Endothelial cell of umbilical vein (primary cell): ENCODE data around the gene YAP1. TPM values are rescaled to one million over a fixed set of nuclear protein-coding genes. Genes with fewer than 3 reads are reported as not detected.

Experiments used
- BruUV-seq: library from RNA; stranded (reverse); fragments of 400-500 nt; replicated peaks from 2 replicates; lab custom pipeline; 2021; lab: Mats Ljungman, UMichigan
- CTCF ChIA-PET: fragments of 300-600, 350-600 bp; sonication (Branson Sonifier 250); formaldehyde crosslinking; loops from one replicate; lab custom pipeline; 2021; ENCODE audit warnings: antibody characterized with exemption, inconsistent platforms; lab: Charles Lee
- POLR2A ChIA-PET: fragments of 300-600, 350-600 bp; sonication (Branson Sonifier 250); formaldehyde crosslinking; loops from one replicate; lab custom pipeline; 2021; ENCODE audit warnings: antibody characterized with exemption, inconsistent platforms; lab: Charles Lee
- DNase-seq: peaks from one replicate; pipeline ENCODE4 v3.0.0-alpha.2; 2011; ENCODE audit warnings: low read depth, low spot score
- FAIRE-seq: peaks from 2 replicates; lab custom pipeline; 2011; peaks lifted over from hg19 to GRCh38; lab: Jason Lieb, UNC
- H2AFZ ChIP-seq: 2 replicates; pipeline ENCODE4 v1.6.0; 2012; ENCODE audit warnings: low read depth, low read length, control low read depth, inconsistent platforms
- H3K27ac ChIP-seq: 2 replicates; pipeline ENCODE4 v1.5.1; 2011; ENCODE audit warnings: low read depth, mild to moderate bottlenecking, control low read depth, low read length, moderate library complexity; ENCODE audit not compliant: insufficient read depth
- H3K27me3 ChIP-seq, 2 experiments: 2 replicates each; pipeline versions ENCODE4 v1.6.0 to v1.6.1; 2011; ENCODE audit warnings: low read length in 2 of 2, mixed read lengths in 1 of 2; ENCODE audit not compliant: control insufficient read depth in 2 of 2, insufficient read depth in 2 of 2
- H3K36me3 ChIP-seq, 2 experiments: 2 replicates in 1 of 2; 3 replicates in 1 of 2; pipeline ENCODE4 v1.5.1; 2011; ENCODE audit warnings: low read length in 2 of 2, mild to moderate bottlenecking in 1 of 2, moderate library complexity in 1 of 2; ENCODE audit not compliant: control insufficient read depth in 2 of 2, insufficient read depth in 2 of 2; ENCODE audit errors: extremely low read depth in 1 of 2
- H3K4me1 ChIP-seq: 3 replicates; pipeline ENCODE4 v1.5.1; 2011; ENCODE audit warnings: mild to moderate bottlenecking, low read length; ENCODE audit not compliant: control insufficient read depth, insufficient read depth; ENCODE audit errors: extremely low read depth
- H3K4me2 ChIP-seq: 2 replicates; pipeline ENCODE4 v1.6.1; 2011; ENCODE audit warnings: low read length, control low read depth, mixed read lengths; ENCODE audit not compliant: insufficient read depth
- H3K4me3 ChIP-seq, 3 experiments: fragments of 200-600 bp in 1 of 3; sonication (generic), shearing (Covaris generic) in 1 of 3; replicated peaks in 1 of 3; 2 replicates each; pipeline ENCODE4 v1.5.1; 2011 to 2016; ENCODE audit warnings: control low read depth in 3 of 3, low read length in 3 of 3, mild to moderate bottlenecking in 2 of 3, inconsistent platforms in 1 of 3, low read depth in 1 of 3, moderate library complexity in 1 of 3; ENCODE audit not compliant: insufficient read depth in 1 of 3
- H3K79me2 ChIP-seq: 2 replicates; pipeline ENCODE4 v1.6.0; 2012; ENCODE audit warnings: low read length, inconsistent platforms; ENCODE audit not compliant: control insufficient read depth, insufficient read depth
- H3K9ac ChIP-seq: replicated peaks from 2 replicates; pipeline ENCODE3; 2011; ENCODE audit warnings: low read length, control low read depth; ENCODE audit not compliant: insufficient read depth; ENCODE audit errors: extremely low read depth
- H3K9me1 ChIP-seq: replicated peaks from 3 replicates; pipeline ENCODE4 v1.6.0; 2011; ENCODE audit warnings: mild to moderate bottlenecking, low read length; ENCODE audit not compliant: control insufficient read depth, insufficient read depth; ENCODE audit errors: extremely low read depth
- H3K9me3 ChIP-seq: replicated peaks from 2 replicates; pipeline ENCODE4 v1.5.1; 2012; ENCODE audit warnings: low read length, inconsistent platforms; ENCODE audit not compliant: control insufficient read depth, insufficient read depth
- H4K20me1 ChIP-seq: replicated peaks from 2 replicates; pipeline ENCODE3; 2011; ENCODE audit warnings: mild to moderate bottlenecking, low read length; ENCODE audit not compliant: control insufficient read depth, insufficient read depth; ENCODE audit errors: extremely low read depth
- EZH2 ChIP-seq: IDR thresholded peaks from 2 replicates; pipeline ENCODE4 v1.6.1; 2012; ENCODE audit warnings: borderline replicate concordance, low read depth, mild to moderate bottlenecking, moderate library complexity, low read length, inconsistent platforms; ENCODE audit not compliant: severe bottlenecking
- FOS ChIP-seq: IDR thresholded peaks from 2 replicates; pipeline ENCODE4 v1.6.1; 2011; ENCODE audit warnings: mild to moderate bottlenecking, low read length, moderate library complexity, borderline replicate concordance; ENCODE audit not compliant: insufficient read depth
- GATA2 ChIP-seq: IDR thresholded peaks from 2 replicates; pipeline ENCODE4 v1.7.0; 2011; ENCODE audit warnings: low read depth, mild to moderate bottlenecking, moderate library complexity, mixed read lengths, low read length; ENCODE audit not compliant: insufficient read length, insufficient read depth
- JUN ChIP-seq: IDR thresholded peaks from 2 replicates; pipeline ENCODE4 v1.6.1; 2011; ENCODE audit warnings: borderline replicate concordance, low read depth; ENCODE audit not compliant: insufficient read length, insufficient read depth
- MYC ChIP-seq: IDR thresholded peaks from one replicate; pipeline ENCODE4 v1.6.1; 2011; ENCODE audit warnings: mild to moderate bottlenecking, low read depth, low read length
- POLR2A ChIP-seq: IDR thresholded peaks from 2 replicates; pipeline ENCODE4 v1.6.1; 2012; ENCODE audit warnings: low read depth, mild to moderate bottlenecking, control low read depth, low read length
- POLR2AphosphoS5 ChIP-seq: IDR thresholded peaks from 2 replicates; pipeline ENCODE4 v1.6.1; 2012; ENCODE audit warnings: low read depth, mild to moderate bottlenecking, control low read depth, low read length, moderate library complexity; ENCODE audit not compliant: insufficient read depth
- dilution Hi-C: fragments of 300-500 bp; cut with MboI; formaldehyde crosslinking; loops from one replicate; pipeline ENCODE4 v1.15.0; 2019; ENCODE audit warnings: low sequenced_read_pairs; ENCODE audit not compliant: extremely low pct_ligation_motif_present
- intact Hi-C: fragments of 100-400 bp; cut with micrococcal nuclease; formaldehyde crosslinking; loops from one replicate; pipeline ENCODE4 v1.10.0; 2022
- polyA plus RNA-seq, 4 experiments: library from polyadenylated mRNA; depleted of rRNA in 3 of 4; stranded (reverse) in 3 of 4; unstranded in 1 of 4; fragments of >200 nt; gene quantifications; 2 replicates each; pipeline versions ENCODE4 v1.2.1 to v1.2.3, GENCODE V29; 2011 to 2012; ENCODE audit warnings: missing spikeins in 1 of 4
- total RNA-seq: library from RNA; stranded (reverse); gene quantifications from 2 replicates; pipeline ENCODE4 v1.2.3, GENCODE V29; 2021
- TF ChIP-seq, protein P1 (sequence below): IDR thresholded peaks from 2 replicates; pipeline ENCODE4 v1.6.1; 2011; ENCODE audit not compliant: insufficient read depth, insufficient read length
- TF ChIP-seq, protein P2 (sequence below), 2 donors: IDR thresholded peaks; 1 replicate in 1 of 2; 2 replicates in 1 of 2; pipeline ENCODE4 v1.5.1; 2011; ENCODE audit warnings: low read length in 2 of 2, mild to moderate bottlenecking in 2 of 2, moderate library complexity in 2 of 2, control low read depth in 1 of 2, inconsistent platforms in 1 of 2, low read depth in 1 of 2; ENCODE audit not compliant: insufficient read depth in 1 of 2; ENCODE audit errors: extremely low read depth in 1 of 2

YAP1 gene
- total and polyA plus RNA-seq, 2 donors (not counting 3 experiments of a cell fraction or from before 2014, with no cell fraction given) = 32.6 to 48.9 TPM

DNA sequence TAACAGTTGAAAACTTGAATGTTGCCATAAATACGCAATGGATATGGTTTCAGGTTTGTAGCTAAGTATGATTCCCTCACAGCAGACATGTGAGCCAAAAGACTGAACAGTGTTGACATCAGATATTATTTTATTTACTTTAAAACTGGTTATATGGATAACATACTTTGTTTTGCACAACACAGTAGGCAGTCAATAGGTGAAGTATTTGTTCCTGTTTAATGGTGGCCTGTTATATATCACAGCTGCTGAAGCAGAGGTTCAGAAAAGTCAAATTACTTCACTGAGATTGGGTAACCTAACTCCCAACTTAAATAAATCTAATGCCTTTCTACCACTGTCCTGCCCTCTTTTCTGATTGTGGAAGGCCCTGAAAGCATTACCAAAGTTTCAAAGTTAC lies 44.6 kb downstream of the YAP1 start:
- no peaks in the 10 kb centered on the region for H3K4me1 ChIP-seq
- H3K4me2 ChIP-seq = no peak overlapping the region
- H3K79me2 ChIP-seq = peaks cover 9% of the 10 kb centered on the region
- intact Hi-C loops (no loop called here), dilution Hi-C loops (no loop called here)
- H3K9me1 ChIP-seq = no peaks in the 10 kb centered on the region
- no peaks in the 10 kb centered on the region for H3K27me3 ChIP-seq
- FAIRE-seq = no peak
- TF ChIP-seq POLR2A (no peak), MYC (no peak), POLR2AphosphoS5 (no peak), FOS (no peak), GATA2 (no peak), EZH2 (no peak), JUN (no peak)
- TF ChIP-seq, protein P1, sequence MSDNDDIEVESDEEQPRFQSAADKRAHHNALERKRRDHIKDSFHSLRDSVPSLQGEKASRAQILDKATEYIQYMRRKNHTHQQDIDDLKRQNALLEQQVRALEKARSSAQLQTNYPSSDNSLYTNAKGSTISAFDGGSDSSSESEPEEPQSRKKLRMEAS = no peak
- TF ChIP-seq, protein P2, sequence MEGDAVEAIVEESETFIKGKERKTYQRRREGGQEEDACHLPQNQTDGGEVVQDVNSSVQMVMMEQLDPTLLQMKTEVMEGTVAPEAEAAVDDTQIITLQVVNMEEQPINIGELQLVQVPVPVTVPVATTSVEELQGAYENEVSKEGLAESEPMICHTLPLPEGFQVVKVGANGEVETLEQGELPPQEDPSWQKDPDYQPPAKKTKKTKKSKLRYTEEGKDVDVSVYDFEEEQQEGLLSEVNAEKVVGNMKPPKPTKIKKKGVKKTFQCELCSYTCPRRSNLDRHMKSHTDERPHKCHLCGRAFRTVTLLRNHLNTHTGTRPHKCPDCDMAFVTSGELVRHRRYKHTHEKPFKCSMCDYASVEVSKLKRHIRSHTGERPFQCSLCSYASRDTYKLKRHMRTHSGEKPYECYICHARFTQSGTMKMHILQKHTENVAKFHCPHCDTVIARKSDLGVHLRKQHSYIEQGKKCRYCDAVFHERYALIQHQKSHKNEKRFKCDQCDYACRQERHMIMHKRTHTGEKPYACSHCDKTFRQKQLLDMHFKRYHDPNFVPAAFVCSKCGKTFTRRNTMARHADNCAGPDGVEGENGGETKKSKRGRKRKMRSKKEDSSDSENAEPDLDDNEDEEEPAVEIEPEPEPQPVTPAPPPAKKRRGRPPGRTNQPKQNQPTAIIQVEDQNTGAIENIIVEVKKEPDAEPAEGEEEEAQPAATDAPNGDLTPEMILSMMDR (IDR thresholded peaks at IDR 0.05; ENCODE audit: extremely low read depth in 1 of 2, insufficient read depth in 1 of 2, low read depth in 1 of 2, low read length in 2 of 2) = no peak
- no peaks in the 10 kb centered on the region for H3K36me3 ChIP-seq
- no peak overlapping the region for H2AFZ ChIP-seq
- no peaks in the 10 kb centered on the region for H3K9me3 ChIP-seq
- BruUV-seq = no TSS peak
- H3K9ac ChIP-seq = no peak overlapping the region
- peaks cover 2% of the 10 kb centered on the region for H4K20me1 ChIP-seq
- DNase-seq = no peak
- ChIA-PET CTCF (no interaction called here), POLR2A (no interaction called here)
- H3K4me3 ChIP-seq = no peak overlapping the region
- no peak overlapping the region for H3K27ac ChIP-seq
